G401.6 (cell line): ENCODE results near the gene STK33.

Experiments
- FAIRE-seq: peaks from 2 replicates; lab custom pipeline; 2012; peaks lifted over from hg19 to GRCh38; lab: Jason Lieb, UNC

The STK33 gene

DNA sequence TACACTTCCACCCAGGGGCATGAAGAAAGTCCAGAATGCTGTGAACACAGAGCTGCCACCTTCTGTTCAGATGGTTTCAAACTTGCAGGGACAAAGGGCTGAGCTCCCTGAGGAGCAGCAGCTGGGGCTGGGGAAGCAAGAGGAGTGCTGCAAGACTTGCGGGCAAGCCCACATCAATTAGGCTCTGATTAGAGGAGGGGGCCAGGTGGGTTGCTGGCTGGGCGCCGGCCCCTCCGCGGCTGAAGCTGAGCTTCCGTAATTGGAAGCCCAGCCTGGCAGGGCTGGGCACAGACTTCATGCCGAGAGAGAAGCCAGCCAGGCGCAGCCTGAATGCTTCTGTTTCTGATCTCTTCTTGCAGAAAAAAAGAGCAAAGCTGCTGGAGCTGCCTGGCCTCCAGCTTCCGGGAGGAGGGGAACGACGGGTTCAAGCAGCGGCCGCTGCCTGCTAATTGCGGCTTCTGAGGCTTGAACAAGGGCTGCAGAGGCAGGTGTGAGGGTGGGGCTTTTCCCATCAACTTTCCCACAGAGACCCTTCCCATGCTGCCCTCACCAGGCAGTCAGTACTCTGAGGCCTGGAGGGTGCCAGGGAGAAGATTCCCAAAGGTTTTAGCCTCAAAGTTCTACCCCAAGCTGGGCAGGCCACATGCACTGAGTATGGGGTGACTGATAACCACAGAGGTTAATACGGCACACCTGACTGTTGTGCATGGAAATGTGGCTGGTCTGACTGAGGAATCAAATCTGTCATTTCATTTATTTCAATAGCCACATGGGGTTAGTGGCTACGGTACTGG lies 239.2 kb downstream of the STK33 start:
- FAIRE-seq = no peak

DNA sequence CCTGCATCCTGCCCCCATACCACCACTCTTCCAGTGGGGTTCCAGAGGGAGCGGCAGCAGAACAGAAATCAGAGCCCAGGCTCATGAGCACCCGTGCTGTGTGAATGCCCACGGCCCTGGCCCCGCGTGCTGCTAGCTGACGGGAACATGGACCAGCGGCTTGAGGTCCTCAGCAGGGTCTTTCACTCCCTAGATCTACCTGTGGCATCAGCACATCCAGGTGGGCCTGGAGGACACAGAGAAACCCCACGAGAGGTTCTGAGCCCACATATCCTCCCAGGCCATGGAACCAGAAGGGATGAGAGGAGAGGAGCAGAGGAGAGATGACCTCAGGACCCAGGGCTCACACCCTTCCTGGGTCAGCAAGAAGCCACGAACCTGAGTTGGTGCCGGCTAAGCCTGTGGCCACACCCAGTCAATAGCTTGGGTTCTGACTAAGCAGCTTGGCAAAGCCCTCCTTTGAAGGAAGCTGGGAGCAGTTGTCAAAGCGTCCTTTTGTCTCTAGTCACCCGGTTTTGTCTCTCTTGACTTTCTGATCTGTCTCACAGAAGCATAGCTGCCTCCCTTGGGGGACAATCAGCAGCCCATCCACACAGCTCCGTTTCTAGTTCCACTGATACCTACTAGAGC lies 241.0 kb downstream of the STK33 start:
- no peak for FAIRE-seq

DNA sequence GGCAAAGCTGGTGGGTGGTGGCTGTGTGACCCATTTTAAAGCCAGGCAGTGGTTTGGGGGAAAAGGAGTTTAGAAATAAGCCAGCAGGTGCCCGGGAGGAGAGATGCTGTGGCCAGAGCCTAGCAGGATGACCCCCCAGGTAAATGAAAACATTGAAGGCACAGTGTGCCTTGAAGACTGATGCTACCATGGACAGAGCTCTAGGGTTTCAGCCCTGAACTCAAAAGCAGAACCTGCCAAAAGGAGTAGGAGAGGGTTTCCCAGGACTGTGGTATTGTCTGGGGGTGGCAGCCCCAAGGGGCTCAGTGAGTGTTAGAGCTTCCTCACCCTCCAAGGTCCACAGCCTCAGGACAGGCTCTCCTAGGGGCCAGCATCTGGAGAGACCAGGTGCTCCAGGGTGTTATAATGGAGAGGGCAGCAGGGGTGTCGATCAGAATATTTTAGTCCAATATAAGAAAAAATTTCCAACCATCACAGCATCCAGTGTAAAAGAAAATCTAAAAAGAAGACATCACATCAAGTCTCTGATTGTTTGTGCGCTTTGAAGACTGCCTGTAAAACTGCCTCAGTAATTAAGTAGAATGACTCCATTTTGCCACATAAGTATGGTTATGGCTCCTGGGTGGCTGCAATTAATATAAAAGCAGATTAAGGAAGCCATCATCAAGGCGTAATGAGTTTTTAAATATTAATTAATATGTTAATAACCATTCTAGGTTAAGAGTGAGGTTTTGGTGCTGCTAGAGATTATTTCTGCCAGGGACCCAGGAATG lies 241.7 kb downstream of the STK33 start:
- FAIRE-seq = no peak

DNA sequence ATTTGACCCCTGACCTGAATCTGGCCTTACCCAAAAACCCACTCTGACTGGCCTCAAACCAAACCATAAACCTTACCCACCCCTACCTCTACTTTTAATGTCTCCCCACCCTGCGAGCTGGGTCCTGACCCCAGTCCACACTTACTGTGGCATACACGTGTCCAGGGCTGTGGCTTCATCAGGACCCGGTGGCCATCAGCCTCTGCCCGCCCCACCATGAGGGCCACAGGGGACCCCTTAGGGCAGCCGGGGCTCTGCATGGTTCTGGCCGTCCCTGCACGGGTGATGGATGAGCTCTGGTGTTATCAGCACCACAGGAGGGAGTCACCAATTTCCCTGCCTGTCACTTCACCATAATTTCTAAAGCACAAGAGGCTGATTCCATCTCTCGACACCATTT lies 242.8 kb downstream of the STK33 start:
- FAIRE-seq = no peak

DNA sequence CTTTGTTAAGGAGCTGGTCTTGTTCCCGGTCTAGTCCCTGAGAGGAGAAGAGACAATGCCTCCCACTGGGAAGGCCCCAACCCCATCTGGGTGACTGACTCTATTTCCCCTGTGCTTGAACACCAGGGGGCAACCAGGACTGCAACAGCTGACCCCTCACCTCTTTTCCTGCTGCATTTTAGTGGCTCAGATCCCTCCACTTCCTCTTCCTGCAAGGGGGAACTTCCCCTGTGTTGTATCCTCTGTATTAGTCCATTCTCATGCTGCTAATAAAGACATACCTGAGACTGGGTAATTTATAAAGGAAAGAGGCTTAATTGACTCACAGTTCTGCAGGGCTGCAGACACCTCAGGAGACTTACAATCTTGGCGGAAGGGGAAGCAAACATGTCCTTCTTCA lies 246.1 kb downstream of the STK33 start:
- no peak for FAIRE-seq

DNA sequence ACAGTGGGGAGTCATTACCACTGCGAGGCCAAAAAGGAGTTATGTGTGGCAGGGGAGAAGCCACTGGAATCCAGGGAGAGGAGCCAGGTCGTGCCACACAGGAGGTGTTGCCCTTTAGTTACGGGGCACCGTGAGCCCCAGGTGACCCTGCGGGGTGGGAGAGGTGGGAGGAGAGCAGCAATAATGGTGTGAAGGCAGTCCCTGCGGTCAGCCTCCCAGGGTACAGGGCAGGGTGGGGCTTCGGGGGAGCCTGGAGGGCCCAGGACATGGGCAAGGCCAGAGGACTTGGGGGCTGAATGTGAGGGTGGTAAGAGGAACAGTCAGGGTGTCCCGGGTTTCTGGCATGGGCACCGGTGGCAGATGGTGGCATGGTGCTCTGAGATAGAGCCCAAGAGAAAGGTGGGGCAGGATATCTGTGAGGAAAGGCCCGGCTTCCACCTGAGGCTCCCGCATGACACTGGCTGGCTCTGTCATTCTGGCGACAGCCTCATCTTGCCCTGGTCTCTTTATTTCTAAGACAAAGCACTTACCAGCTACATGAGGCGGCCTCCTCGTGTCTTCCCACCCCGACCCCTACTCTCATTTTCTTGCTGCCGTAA lies 247.8 kb downstream of the STK33 start:
- FAIRE-seq = no peak

DNA sequence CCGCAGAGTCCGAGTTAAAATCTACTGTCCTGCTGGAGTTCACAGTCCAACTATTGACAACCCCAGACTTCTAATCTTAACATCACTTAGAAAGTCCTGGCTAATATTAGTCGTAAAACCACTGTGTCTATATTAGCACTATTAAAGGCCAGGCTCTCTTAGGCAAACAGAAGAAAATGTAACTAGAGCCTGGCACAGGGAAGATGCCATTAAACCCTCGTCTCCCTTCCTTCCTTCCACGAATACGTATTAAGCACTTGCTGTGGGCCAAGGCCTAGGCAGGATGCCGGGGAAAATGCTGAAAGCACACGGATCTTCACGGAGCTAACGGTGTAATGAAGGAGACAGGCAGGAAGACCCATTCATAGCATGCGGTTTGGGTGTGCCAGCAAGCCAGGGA lies 248.8 kb downstream of the STK33 start:
- FAIRE-seq = no peak

DNA sequence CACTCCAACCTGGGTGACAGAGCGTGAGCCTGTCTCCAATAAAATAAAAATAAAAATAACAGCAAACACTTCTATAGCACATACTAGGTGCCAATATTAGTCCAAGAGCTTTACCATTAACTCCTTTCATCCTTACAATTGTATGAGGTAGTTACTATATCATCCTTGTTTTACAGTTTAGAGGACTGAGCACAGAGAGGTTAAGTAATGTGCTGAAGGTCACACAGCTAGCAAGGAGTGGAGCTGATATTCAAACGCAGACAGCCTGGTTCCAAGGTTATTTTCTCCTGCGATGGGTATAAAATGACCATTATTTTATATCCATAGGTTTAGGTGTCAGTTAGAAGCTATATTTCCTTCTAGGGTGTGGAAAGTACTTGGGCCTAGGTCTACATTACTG lies 249.7 kb downstream of the STK33 start:
- FAIRE-seq = no peak

DNA sequence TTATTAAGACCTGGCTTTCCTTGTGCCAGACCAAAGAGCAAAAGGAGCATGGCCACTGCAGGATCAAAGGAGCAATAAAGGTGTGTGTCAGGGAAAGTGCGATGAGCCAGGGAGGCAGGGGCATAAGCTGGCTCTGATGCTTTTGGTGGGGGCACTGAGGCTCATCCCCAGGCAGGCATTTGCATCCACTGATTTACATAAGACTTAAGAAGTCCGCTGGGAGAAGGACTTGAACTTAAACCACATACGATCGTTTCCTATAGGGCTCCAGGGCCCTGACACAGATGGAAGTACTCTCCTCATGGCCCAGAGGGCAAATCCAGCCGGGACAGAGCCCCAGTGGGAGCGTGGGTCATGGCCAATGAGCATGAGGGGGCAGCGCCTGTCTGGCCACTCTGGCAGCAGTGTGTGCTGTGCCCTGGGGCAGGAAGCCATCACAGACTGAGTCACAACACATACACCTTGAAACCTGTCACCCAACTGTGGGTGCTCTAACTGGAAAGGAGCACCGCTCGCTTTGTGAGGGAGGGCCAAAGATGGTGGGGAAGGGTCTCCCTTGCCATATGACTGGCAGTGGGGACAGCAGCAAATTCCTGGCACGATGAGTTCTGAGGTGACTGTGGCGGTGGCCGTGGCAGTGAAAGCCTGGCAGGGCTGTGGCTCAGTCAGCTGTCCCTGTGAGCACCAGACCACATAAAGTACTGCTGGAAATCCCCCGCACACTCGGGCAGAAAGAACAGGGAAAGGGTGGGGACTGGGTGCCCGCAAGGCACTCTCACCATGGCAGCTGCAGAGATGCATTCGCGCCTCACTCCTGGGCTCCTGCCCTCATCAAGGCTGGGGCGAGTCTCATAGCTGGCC lies 251.0 kb downstream of the STK33 start:
- no peak for FAIRE-seq

DNA sequence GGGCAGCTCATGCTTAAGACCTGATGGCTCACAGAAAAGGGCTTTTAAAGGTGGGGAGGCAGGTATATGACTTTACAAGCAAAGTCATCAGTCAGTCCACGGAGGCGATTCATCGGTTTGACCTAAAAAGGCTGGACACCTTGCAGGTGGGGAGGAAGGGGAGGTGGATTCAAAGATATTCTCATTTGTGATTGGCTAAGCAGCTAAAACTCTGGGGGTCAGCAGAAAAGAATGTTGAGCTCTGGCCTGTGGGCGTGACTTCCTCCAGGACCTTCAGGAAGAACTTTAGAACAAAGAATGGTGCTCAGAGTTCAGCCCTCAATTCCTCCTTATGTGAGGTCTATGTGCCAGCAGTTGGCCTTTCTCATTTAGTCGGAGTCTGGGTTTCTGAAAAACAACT lies 252.0 kb downstream of the STK33 start:
- no peak for FAIRE-seq
